CD4-positive, alpha-beta T cell (primary cell): ENCODE results near the gene DENND1B. TPM values are rescaled to one million over a fixed set of nuclear protein-coding genes. Genes with fewer than 3 reads are reported as not detected.

ENCODE experiments used
- ATAC-seq: fragments of 200-7000 bp; cut with Tn5 transposase; one replicate; pipeline ENCODE4 v1.10.0; 2022; ENCODE audit warnings: mild to moderate bottlenecking; ENCODE audit not compliant: poor library complexity
- CTCF ChIA-PET: fragments of 350-600 bp; sonication (Branson Sonifier 250); formaldehyde crosslinking; loops from one replicate; lab custom pipeline; 2021; ENCODE audit warnings: antibody characterized with exemption, inconsistent platforms; lab: Charles Lee
- POLR2A ChIA-PET: fragments of 350-600 bp; sonication (Branson Sonifier 250); formaldehyde crosslinking; loops from one replicate; lab custom pipeline; 2021; ENCODE audit warnings: antibody characterized with exemption, inconsistent platforms; lab: Charles Lee
- DNase-seq, 14 experiments: peaks; one replicate each; pipeline ENCODE4 v3.0.0-alpha.2; 2013 to 2020; ENCODE audit warnings: mixed read lengths in 2 of 14
- H3K27ac ChIP-seq, 2 donors: one replicate each; pipeline versions ENCODE4 v1.5.1 to v1.7.0; 2013; ENCODE audit warnings: low read length in 2 of 2, low read depth in 1 of 2, mild to moderate bottlenecking in 1 of 2
- H3K27me3 ChIP-seq, 2 experiments: 1 replicate in 1 of 2; 2 replicates in 1 of 2; pipeline versions ENCODE4 v1.6.1 to v1.7.0; 2013; ENCODE audit warnings: low read length in 2 of 2, control low read depth in 1 of 2, mild to moderate bottlenecking in 1 of 2, moderate library complexity in 1 of 2; ENCODE audit not compliant: insufficient read depth in 2 of 2, control insufficient read depth in 1 of 2
- H3K36me3 ChIP-seq: one replicate; pipeline ENCODE4 v1.6.1; 2013; ENCODE audit warnings: low read length, control low read depth; ENCODE audit not compliant: insufficient read depth
- H3K4me1 ChIP-seq: one replicate; pipeline ENCODE4 v1.6.1; 2013; ENCODE audit warnings: low read length, control low read depth; ENCODE audit not compliant: insufficient read depth
- H3K4me3 ChIP-seq: one replicate; pipeline ENCODE4 v1.5.1; 2013; ENCODE audit warnings: mild to moderate bottlenecking, low read length, moderate library complexity
- H3K9me3 ChIP-seq, 2 experiments: 1 replicate in 1 of 2; 2 replicates in 1 of 2; pipeline versions ENCODE4 v1.6.1 to v1.7.0; 2013; ENCODE audit warnings: low read length in 2 of 2, mild to moderate bottlenecking in 2 of 2, control low read depth in 1 of 2, moderate library complexity in 1 of 2; ENCODE audit not compliant: control insufficient read depth in 1 of 2, insufficient read depth in 1 of 2
- H3K27ac Mint-ChIP-seq: one replicate; pipeline ENCODE4 v1.8.0; 2020; ENCODE audit warnings: mixed read lengths
- H3K27me3 Mint-ChIP-seq: one replicate; pipeline ENCODE4 v1.8.0; 2021; ENCODE audit warnings: mixed read lengths
- H3K36me3 Mint-ChIP-seq: one replicate; pipeline ENCODE4 v1.8.0; 2021; ENCODE audit warnings: low read depth, mixed read lengths
- H3K4me1 Mint-ChIP-seq: one replicate; pipeline ENCODE4 v1.8.0; 2021; ENCODE audit warnings: low read depth, mixed read lengths
- H3K4me3 Mint-ChIP-seq: one replicate; pipeline ENCODE4 v1.8.0; 2020; ENCODE audit warnings: mild to moderate bottlenecking, mixed read lengths
- H3K9me3 Mint-ChIP-seq: one replicate; pipeline ENCODE4 v1.8.0; 2020; ENCODE audit warnings: mixed read lengths
- intact Hi-C, 2 experiments: fragments of 100-400 bp; cut with DNase I in 1 of 2; cut with micrococcal nuclease in 1 of 2; formaldehyde crosslinking; loops; one replicate each; pipeline versions ENCODE4 v1.15.1 to v1.9.0; 2023 to 2025; cut with DNase I, micrococcal nuclease
- total RNA-seq, 174 experiments: library from RNA in 2 of 174; stranded (reverse) in 2 of 174; gene quantifications; one replicate each; pipeline ENCODE4 v1.2.3 and lab custom pipeline; 2021 to 2026
- TF ChIP-seq, protein P1 (sequence below): fragments of 200-600 bp; IDR thresholded peaks from one replicate; pipeline ENCODE4 v1.8.0; 2022; ENCODE audit warnings: antibody characterized with exemption, mild to moderate bottlenecking

Gene DENND1B
- total RNA-seq, 2 experiments from 2014 or later = 23.9 to 26.5 TPM

GRCh38 chr1:197725976-197726375 is 49.3 kb downstream of the DENND1B start:
- H3K4me3 ChIP-seq = no peak overlapping the region
- no peak for ATAC-seq
- H3K4me1 Mint-ChIP-seq = no peaks in the 10 kb centered on the region
- no peak overlapping the region for H3K27ac Mint-ChIP-seq
- H3K27me3 ChIP-seq = no peaks in the 10 kb centered on the region
- no peaks in the 10 kb centered on the region for H3K4me1 ChIP-seq
- TF ChIP-seq, protein P1, sequence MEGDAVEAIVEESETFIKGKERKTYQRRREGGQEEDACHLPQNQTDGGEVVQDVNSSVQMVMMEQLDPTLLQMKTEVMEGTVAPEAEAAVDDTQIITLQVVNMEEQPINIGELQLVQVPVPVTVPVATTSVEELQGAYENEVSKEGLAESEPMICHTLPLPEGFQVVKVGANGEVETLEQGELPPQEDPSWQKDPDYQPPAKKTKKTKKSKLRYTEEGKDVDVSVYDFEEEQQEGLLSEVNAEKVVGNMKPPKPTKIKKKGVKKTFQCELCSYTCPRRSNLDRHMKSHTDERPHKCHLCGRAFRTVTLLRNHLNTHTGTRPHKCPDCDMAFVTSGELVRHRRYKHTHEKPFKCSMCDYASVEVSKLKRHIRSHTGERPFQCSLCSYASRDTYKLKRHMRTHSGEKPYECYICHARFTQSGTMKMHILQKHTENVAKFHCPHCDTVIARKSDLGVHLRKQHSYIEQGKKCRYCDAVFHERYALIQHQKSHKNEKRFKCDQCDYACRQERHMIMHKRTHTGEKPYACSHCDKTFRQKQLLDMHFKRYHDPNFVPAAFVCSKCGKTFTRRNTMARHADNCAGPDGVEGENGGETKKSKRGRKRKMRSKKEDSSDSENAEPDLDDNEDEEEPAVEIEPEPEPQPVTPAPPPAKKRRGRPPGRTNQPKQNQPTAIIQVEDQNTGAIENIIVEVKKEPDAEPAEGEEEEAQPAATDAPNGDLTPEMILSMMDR = no peak
- intact Hi-C loops = no loop called here
- H3K27me3 Mint-ChIP-seq = no peaks in the 10 kb centered on the region
- POLR2A ChIA-PET = no interaction called here
- H3K36me3 ChIP-seq = no peaks in the 10 kb centered on the region
- CTCF ChIA-PET = no interaction called here
- no peak overlapping the region for H3K4me3 Mint-ChIP-seq
- peaks cover 13% of the 10 kb centered on the region for H3K9me3 Mint-ChIP-seq
- no peak for DNase-seq
- peaks cover 6 to 21% of the 10 kb centered on the region in 2 experiments for H3K9me3 ChIP-seq
- H3K27ac ChIP-seq = no peak overlapping the region
- peaks cover 46% of the 10 kb centered on the region for H3K36me3 Mint-ChIP-seq

- H3K36me3 Mint-ChIP-seq = peaks cover 46% of the 10 kb centered on the region
- TF ChIP-seq, protein P1 = no peak
- peaks cover 13% of the 10 kb centered on the region for H3K9me3 Mint-ChIP-seq
- H3K4me1 ChIP-seq = no peaks in the 10 kb centered on the region
- H3K4me3 ChIP-seq = no peak overlapping the region
- no peaks in the 10 kb centered on the region for H3K36me3 ChIP-seq
- peak in 1 of 14 experiments; percentile 2 for DNase-seq
- ATAC-seq = no peak
- ChIA-PET CTCF (no interaction called here), POLR2A (no interaction called here)
- no peak overlapping the region for H3K4me3 Mint-ChIP-seq
- H3K27me3 Mint-ChIP-seq = no peaks in the 10 kb centered on the region
- peaks cover 6 to 21% of the 10 kb centered on the region in 2 experiments for H3K9me3 ChIP-seq
- intact Hi-C loops = no loop called here
- H3K27me3 ChIP-seq = no peaks in the 10 kb centered on the region
- no peak overlapping the region for H3K27ac Mint-ChIP-seq
- H3K4me1 Mint-ChIP-seq = no peaks in the 10 kb centered on the region
- no peak overlapping the region for H3K27ac ChIP-seq
Measured at GRCh38 chr1:197725044-197725443, 50.2 kb downstream of the DENND1B start.

GRCh38 chr1:197715806-197716205 is 59.5 kb downstream of the DENND1B start:
- DNase-seq (no peak), ATAC-seq (no peak)
- Mint-ChIP-seq H3K27me3 (no peaks in the 10 kb centered on the region), H3K4me3 (no peak overlapping the region), H3K36me3 (no peaks in the 10 kb centered on the region), H3K27ac (no peak overlapping the region), H3K9me3 (no peaks in the 10 kb centered on the region), H3K4me1 (peaks cover 19% of the 10 kb centered on the region)
- no peaks in the 10 kb centered on the region for H3K27me3 ChIP-seq
- intact Hi-C loops = no loop called here
- no peak overlapping the region for H3K4me3 ChIP-seq
- no peaks in the 10 kb centered on the region for H3K9me3 ChIP-seq
- ChIA-PET POLR2A (no interaction called here), CTCF (interaction anchor here (0.8 to 1.4 kb wide), 3 partner anchors 12 to 56 kb away, joined by 3 to 6 read pairs (median 4); no protein-coding TSS in a partner anchor)
- no peaks in the 10 kb centered on the region for H3K36me3 ChIP-seq
- no peak overlapping the region for H3K27ac ChIP-seq
- no peaks in the 10 kb centered on the region for H3K4me1 ChIP-seq
- TF ChIP-seq, protein P1 = no peak
